ENCODE results near the gene PHF14. TPM values are rescaled to one million over a fixed set of nuclear protein-coding genes. Genes with fewer than 3 reads are reported as not detected.

PHF14 gene
- total RNA-seq, 4 donors from 2014 or later = 25.3 to 52.6 (median 29.1) TPM

GRCh38 chr7:11120675-11121220 is 147.1 kb downstream of the PHF14 start:
- H3K27me3 ChIP-seq = no peaks in the 10 kb centered on the region
- 65 to 81% methylated on average over 3 of the region's 3 CpGs for WGBS, 2 donors (ENCODE audit: low coverage in 1 of 2)
- peaks cover 0 to 6% of the 10 kb centered on the region in 2 donors for H3K36me3 ChIP-seq
- no peak overlapping the region for H3K27ac ChIP-seq
- no peak overlapping the region for H3K4me3 ChIP-seq
- no peaks in the 10 kb centered on the region for H3K9me3 ChIP-seq
- H3K4me1 ChIP-seq = no peaks in the 10 kb centered on the region
- TF ChIP-seq POLR2A (IDR thresholded peaks at IDR 0.05) (no peak), POLR2AphosphoS5 (IDR thresholded peaks at IDR 0.05) (no peak), EP300 (IDR thresholded peaks at IDR 0.05) (no peak), CTCF (IDR thresholded peaks at IDR 0.05) (no peak)
- ATAC-seq = no peak

- TF ChIP-seq POLR2AphosphoS5 (IDR thresholded peaks at IDR 0.05) (no peak), EP300 (IDR thresholded peaks at IDR 0.05) (no peak), POLR2A (IDR thresholded peaks at IDR 0.05) (no peak), CTCF (IDR thresholded peaks at IDR 0.05) (no peak)
- no peaks in the 10 kb centered on the region for H3K27me3 ChIP-seq
- no peak overlapping the region for H3K4me3 ChIP-seq
- H3K27ac ChIP-seq = no peak overlapping the region
- H3K4me1 ChIP-seq = no peaks in the 10 kb centered on the region
- no peaks in the 10 kb centered on the region for H3K9me3 ChIP-seq
- WGBS, 2 donors (ENCODE audit: low coverage in 1 of 2) = 76 to 86% methylated on average over 1 to 2 of the region's 2 CpGs
- no peaks in the 10 kb centered on the region for H3K36me3 ChIP-seq
- no peak for ATAC-seq
These were observed 151.3 kb downstream of the PHF14 start for GRCh38 chr7:11124856-11125559.

GRCh38 chr7:11127114-11127785 is 153.6 kb downstream of the PHF14 start:
- H3K27ac ChIP-seq = no peak overlapping the region
- no peak for TF ChIP-seq POLR2AphosphoS5 (IDR thresholded peaks at IDR 0.05)
- no peak for TF ChIP-seq EP300 (IDR thresholded peaks at IDR 0.05)
- no peak for TF ChIP-seq POLR2A (IDR thresholded peaks at IDR 0.05)
- TF ChIP-seq CTCF (IDR thresholded peaks at IDR 0.05) = no peak
- H3K9me3 ChIP-seq = no peaks in the 10 kb centered on the region
- H3K4me3 ChIP-seq = no peak overlapping the region
- 84 to 88% methylated on average over 2 to 3 of the region's 3 CpGs for WGBS, 2 donors (ENCODE audit: low coverage in 1 of 2)
- no peaks in the 10 kb centered on the region for H3K27me3 ChIP-seq
- H3K4me1 ChIP-seq = no peaks in the 10 kb centered on the region
- H3K36me3 ChIP-seq = peaks cover 0 to 11% of the 10 kb centered on the region in 2 donors
- no peak for ATAC-seq

- TF ChIP-seq POLR2AphosphoS5 (IDR thresholded peaks at IDR 0.05) (no peak), EP300 (IDR thresholded peaks at IDR 0.05) (no peak)
- Histone ChIP-seq H3K4me3 (no peak overlapping the region), H3K36me3 (peaks cover 0 to 11% of the 10 kb centered on the region in 2 donors), H3K27me3 (no peaks in the 10 kb centered on the region), H3K4me1 (no peaks in the 10 kb centered on the region), H3K9me3 (no peaks in the 10 kb centered on the region), H3K27ac (no peak overlapping the region)
- ATAC-seq = no peak
These were observed 154.3 kb downstream of the PHF14 start for GRCh38 chr7:11127988-11128387.

- Histone ChIP-seq H3K27me3 (no peaks in the 10 kb centered on the region), H3K4me1 (no peaks in the 10 kb centered on the region), H3K27ac (no peak overlapping the region), H3K36me3 (peaks cover 0 to 11% of the 10 kb centered on the region in 2 donors), H3K9me3 (no peaks in the 10 kb centered on the region), H3K4me3 (no peak overlapping the region)
- TF ChIP-seq POLR2AphosphoS5 (IDR thresholded peaks at IDR 0.05) (no peak), EP300 (IDR thresholded peaks at IDR 0.05) (no peak), POLR2A (IDR thresholded peaks at IDR 0.05) (no peak), CTCF (IDR thresholded peaks at IDR 0.05) (no peak)
- ATAC-seq = no peak
- WGBS, 2 donors (ENCODE audit: low coverage in 1 of 2) = 81 to 85% methylated on average over 4 of the region's 4 CpGs
These were observed 154.8 kb downstream of the PHF14 start for GRCh38 chr7:11128498-11128897.
